ENCODE results near the gene IFITM5.
A peak's percentile ranks its signal among the peaks of the same experiment; 100 is the strongest.

Gene IFITM5

DNA sequence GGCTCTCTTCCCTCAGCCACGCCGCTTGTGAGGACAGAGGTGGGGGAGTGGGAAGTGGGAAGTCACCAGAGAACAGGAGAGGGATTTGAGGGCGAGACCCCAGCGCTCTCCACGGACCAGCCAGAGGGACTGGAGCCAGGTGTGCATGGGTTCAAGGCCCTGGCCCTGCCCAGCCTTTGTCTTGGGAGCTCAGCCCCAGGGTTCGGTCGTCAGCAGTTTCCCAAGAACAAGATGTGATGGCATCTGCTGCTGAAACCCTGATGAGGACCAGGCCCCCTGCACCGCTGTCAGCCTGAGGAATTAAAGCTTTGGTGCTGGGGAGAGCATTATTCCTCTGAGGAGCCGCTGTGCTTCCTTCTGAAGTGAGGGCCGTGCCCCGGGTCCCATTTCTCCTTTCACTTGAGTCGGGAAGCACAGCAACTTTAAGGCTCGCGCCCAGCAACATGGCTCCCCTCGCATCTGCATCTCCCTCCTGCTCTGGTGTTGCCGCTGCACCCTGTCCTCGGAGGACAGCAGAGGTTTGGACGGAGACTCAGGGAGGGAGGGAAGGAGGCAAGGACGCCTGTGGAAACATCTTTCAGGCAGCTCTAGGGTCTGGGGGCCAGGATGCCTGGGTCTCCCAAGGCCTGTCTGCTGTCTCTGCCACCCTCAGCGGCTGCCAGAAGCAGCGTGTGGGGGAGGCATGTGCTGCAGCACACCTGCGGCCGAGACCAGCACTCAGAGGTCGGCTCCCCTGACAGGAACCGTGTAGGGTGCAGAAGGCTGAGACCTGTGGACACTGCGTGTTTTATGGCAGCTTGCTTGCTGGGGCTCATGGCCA lies 3.8 kb downstream of the IFITM5 start:
- DNase-seq (ENCODE audit: low spot score): no peak

DNA sequence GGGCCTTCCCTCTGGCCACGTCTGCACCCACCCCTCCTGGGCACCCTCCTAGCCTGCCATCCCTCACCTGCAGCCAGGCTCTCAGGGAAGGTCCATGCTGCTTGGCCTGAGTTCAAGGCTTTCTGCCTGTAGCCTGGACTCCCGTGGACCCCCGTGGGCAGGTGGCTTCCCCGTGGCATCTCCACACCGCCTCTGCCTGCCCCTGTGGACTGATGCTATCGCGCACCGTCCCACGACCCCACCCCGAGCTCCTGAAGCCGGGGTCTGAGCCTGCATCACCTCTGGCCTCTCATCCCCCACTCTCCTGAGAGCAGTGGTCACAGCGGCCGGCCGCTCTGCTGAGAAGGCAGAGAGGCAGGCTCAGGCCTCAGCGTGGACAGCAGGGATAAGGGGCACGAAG lies 4.5 kb downstream of the IFITM5 start:
- no peak for DNase-seq (ENCODE audit: low spot score)

DNA sequence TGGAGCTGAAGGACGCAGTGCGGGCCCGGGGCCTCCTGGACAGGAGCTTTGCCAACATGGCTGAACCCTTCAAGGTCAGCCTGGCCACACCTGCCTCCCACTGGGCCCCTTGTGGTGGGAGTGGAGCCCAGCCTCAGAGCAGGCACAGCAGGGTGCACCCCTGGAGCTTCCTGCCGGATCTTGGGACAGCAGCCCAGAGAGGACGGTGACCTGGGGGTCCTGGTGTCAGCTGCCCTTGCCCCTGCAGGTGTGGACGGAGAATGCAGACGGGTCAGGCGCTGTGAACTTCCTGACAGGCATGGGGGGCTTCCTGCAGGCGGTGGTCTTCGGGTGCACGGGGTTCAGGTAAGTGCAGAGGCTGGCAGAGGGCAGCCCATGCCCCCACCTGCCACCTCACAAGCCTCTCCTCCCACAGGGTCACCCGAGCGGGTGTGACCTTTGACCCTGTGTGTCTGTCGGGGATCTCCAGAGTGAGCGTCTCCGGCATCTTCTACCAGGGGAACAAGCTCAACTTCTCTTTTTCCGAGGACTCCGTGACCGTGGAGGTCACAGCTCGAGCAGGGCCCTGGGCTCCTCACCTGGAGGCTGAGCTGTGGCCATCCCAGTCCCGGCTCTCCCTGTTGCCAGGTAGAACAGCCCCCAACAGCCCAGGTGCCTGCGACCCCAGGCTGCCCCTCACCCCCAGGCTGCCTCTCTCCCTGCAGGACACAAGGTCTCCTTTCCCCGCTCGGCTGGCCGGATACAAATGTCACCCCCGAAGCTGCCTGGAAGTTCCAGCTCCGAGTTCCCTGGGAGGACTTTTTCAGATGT lies 5.3 kb downstream of the IFITM5 start:
- DNase-seq (ENCODE audit: low spot score): no peak

DNA sequence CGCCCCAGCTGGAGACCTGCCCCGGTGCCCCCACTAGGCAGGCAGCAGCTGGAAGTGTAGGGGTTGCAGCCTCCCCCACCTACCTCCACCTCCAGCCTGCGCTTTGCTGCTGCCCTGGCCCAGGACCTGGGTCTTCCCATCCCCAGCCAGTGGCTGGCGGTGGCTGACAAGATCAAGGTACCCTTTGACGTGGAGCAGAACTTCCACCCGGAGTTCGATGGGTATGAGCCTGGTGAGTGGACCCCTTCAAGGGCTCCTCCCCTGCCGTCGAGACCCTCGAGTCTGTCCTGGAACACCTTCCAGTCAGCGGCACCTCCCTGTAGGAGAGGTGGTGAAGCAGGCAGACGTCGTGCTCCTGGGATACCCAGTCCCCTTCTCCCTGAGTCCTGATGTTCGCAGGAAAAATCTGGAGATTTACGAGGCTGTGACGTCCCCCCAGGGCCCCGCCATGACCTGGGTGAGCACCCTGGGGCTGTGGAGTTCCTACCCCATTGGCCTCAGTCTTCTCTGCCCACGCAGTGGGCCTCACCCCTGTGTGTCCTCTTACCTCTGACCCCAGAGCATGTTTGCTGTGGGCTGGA lies 6.0 kb downstream of the IFITM5 start:
- no peak for DNase-seq (ENCODE audit: low spot score)

DNA sequence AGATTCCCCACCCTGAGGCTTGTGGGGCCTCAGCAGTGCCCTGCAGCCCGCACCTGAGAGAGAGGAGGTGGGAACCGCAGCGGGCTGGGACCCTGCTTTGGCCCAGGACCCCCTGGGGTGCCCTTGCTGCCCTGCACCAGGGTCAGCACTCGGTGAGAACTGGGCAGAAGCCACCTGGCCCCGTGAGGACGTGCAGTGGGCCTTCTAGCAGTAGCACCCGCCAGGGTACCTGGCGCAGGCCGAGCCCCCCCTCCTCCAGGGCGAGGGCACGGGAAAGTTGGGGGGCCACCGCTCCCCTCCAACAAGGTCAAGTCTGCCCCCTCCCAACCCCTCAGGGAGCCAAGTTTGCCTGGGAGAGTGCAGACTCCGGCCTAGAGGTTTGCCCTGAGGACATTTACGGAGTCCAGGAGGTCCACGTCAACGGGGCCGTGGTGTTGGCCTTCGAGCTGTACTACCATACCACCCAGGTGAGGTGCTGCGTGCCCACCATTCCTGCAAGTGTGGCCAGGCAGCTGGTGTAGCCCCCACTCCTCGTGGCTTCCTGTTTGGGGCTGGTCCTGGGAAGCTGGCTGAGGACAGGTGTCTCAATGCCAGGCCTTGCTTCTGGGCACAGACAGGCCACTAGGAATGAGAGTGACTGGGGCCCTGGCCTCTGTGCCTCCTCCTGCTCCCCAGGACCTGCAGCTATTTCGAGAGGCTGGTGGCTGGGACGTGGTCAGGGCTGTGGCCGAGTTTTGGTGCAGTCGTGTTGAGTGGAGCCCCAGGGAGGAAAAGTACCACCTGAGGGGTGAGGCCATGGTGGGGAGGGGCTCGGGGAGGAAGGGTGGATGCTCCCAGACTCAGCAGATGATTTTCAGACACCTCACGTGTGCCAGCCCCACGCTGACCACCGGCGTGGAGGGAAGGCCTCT lies 6.9 kb downstream of the IFITM5 start:
- no peak for DNase-seq (ENCODE audit: low spot score)

DNA sequence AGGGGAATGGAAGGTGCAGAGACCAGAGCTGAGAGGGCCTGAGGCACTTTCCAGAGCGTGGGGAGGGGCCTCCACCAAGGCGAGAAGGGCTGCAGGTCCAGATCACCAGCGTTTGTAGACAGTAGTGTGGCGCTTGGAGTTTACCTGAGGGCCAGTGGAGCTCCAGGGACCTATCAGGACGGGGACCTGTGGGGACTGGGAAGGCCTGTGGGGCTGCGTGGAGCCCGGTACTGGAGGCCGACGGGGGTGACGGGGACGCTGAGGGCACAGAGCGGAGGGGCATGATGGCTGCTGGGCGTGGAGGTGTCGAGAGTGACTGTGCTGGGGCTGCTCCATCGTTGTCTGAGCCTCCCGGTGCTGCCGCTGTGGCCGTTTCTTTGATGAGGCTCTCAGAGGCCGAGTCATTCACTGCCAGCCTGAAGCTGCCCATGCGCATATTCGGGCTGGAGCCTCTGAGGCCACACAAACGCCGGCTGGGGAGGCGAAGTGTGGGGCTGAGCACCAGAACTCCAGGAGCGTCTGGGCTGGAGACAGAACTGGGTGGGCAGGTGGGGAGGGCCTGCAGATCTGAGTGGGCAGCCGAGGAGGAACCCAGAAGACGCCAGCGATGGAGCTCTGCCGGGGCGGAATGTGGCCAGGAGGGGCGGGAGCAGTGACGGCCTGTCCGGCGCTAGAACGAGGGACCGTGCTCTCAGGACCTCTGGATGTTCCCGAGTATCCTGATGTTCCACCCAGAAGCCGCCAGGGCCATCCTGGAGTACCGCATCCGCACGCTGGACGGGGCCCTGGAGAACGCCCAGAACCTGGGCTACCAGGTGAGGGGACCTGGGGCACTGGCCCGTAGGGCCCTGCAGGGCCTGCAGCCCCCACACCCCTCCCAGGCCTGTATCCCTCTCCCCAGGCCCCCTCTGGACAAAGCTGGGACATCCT lies 7.8 kb downstream of the IFITM5 start:
- no peak for DNase-seq (ENCODE audit: low spot score)

DNA sequence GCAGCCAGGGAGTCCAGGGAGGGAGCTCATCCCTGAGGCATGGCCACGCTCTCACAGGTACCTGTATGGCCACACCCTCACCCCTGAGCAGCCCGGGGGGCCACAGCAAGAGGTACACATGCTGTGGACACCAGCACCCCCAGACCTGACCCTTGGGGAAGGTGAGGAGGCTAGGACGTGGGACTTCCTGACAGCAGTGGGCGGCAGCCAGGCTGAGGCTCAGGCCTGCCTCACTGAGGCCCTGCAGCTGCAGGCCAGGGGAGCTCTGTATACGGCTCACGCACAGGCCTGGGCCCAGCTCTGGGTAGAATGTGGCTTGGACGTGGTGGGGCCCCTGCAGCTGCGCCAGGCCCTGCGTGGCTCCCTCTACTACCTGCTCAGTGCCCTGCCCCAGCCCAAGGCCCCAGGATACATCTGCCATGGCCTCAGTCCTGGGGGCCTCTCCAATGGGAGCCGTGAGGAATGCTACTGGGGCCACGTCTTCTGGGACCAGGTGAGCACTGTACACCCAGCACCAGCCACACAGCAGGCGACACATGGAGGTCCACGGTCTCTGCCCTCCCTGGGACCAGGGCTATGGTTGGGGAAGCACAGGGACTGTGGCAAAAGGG lies 8.6 kb downstream of the IFITM5 start:
- no peak for DNase-seq (ENCODE audit: low spot score)

DNA sequence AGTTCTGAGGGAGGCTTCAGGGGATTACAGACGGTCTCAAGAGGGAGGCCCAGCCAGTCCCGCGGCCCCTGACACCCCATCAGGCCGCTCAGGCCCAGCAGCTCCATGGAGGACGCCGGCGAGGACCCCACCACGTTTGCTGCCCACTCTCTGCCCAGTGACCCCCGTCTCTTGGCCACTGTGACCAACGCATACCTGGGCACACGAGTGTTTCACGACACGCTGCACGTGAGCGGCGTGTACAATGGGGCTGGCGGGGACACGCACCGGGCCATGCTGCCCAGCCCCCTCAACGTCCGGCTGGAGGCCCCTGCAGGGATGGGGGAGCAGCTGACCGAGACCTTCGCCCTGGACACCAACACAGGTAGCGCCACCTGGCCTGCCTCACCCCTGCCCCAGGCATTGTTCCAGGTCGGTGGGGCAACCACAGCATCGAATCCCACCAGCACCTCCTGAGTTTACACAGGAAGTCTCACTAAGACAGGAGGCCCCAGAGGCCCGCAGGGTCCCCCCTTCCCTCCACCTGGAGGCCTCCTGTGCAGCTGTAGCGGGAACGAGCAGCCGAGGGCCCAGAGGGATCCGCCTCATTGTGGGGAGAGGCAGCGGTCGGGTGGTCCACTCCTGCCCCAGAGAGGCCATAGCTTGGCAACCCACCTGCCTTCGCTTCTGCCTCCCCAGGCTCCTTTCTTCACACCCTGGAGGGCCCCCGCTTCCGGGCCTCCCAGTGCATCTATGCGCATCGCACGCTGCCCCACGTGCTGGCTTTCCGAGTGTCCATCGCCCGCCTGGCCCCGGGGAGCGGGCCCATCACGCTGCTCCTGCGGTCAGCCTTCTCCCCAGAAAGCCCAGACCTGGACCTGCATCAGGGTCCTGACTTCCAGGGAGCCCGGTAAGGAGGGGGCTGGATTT lies 9.4 kb downstream of the IFITM5 start:
- DNase-seq (ENCODE audit: low spot score): no peak

DNA sequence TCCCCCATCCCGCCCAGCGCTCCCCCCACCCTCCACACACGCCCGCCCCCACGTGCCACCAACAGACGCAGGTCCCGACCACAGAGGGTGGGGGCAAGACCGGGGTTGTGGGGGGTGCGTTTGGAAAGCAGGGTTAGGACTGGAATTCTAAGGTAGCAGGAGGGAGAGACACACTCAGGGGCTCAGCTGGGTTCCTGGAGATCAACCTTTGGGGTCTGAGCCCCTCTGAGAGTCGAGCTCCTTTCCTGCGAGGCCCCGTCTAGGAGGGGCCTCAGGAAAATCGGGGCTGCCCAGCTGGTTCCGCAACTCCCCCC lies 10.0 kb downstream of the IFITM5 start:
- no peak for DNase-seq (ENCODE audit: low spot score)

DNA sequence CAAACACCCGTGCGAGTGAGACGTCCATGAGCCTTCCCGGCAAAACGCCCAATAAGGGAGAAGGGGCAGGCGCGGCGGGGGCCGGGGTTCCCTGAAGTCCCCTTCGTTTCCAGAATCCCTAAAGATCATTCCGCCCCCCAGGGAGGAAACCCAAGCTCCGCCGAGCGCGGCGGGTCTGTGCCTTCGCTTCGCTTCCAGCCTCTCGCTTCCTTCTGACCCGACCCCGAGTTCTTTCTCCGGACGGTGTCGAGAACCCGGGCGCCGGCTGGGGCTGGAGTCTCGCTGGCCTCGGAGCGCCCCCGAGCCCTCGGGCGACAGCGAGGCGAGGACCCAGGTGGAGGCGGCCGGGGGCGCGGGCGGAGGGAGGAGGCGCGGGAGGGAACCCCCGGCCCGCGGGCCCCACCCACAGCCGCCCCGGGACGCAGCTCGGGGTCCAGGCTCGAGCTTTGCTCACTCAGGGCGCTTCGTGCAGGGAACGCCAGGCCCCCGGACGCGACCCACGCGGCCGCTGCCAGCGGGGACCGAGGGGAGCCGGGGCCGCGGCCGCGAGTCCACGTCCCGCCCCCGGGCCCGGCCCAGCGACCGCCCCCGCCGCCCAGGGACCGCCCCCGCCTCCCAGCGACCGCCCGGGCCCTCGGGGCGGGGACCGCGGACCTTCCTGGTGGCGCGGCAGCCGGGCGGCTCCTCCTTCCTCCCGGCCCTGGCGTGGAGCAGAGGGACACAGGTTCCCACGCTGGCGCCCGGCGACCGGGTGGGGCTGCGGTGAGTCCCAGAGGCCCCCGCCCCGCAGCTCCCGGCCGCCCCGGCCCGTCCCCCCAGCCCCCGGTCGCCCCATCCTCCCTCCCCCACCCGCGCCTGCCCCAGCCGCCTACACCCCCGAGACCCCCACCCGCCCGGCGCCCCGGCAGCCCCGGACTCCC lies 10.6 kb downstream of the IFITM5 start, which contains the start of gene PGGHG:
TSS of gene PGGHG (plus strand) at position 649 of the 920 bp plus-strand sequence. CDS start 691 bp downstream, outside the sequence.
- peak; percentile 59 for DNase-seq (ENCODE audit: low spot score)

DNA sequence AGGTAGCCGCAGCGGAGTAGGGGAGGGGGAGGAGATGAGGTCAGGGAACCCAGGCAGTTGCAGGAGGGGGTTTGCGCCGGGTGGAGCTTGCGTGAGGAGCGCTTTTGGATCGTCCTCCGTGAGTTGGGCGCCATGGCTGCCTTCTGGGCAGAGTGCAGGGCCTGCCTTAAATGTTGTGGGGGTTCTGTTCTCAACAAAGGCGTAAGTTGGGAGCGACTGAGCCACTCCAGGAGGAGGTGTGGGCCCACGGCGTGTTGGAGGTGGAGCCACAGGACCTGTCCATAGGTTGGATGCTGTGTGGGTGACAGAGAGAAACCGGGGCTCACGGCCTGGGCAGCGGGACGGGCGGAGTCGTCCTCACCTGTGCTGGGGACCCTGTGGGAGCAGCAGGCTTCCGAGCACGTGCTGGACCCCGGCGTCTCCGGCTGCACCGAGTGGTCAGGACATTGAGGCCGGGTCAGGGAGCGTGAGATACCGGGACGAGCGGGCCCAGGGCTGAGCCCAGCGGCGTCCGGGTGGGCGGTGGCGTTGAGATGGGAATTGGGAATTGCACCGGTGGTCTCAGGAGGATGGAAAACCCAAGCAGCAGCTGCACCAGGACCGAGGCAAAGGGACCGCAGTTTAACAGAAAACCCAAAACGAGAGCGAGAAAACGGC lies 11.4 kb downstream of the IFITM5 start:
- peak; percentile 71 for DNase-seq (ENCODE audit: low spot score)

DNA sequence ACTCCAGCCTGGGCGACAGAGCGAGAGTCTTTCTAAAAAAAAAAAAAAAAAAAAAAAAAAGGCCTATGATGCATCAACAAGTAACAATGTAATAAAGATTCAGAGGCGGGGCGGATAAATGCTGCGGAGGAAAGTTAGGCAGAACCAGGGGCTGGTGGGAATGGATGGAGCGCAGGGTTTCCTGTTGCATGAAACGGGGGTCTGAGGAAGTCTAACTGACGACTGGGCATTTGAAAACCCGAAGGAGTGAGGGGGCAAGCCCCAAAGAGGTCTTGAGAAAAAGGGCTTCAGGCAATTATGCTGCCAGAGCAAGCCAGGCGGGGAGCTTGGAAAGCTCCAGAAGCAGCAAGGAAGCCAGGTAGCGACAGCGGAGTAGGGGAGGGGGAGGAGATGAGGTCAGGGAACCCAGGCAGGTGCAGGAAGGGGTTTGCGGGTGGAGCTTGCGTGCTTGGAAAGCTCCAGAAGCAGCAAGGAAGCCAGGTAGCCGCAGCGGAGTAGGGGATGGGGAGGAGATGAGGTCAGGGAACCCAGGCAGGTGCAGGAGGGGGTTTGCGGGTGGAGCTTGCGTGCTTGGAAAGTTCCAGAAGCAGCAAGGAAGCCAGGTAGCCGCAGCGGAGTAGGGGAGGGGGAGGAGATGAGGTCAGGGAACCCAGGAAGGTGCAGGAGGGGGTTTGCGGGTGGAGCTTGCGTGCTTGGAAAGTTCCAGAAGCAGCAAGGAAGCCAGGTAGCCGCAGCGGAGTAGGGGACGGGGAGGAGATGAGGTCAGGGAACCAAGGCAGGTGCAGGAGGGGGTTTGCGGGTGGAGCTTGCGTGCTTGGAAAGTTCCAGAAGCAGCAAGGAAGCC lies 12.1 kb downstream of the IFITM5 start:
- DNase-seq (ENCODE audit: low spot score): peak; percentile 83

DNA sequence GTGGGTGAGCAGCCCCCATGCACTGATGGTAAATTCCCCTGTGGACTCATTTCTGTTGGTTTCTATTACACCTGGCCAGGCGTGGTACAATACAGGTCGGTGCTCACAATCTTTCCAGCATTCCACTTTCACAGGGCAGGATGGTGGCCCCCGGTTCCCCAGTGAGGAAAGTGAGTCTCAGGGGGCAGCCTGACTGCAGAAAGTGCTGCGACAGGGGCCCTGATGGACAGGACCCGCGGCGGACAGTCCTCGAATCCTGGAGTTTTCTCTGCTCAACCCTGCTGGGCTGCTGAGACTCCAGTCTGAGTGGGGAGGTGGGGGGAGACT lies 13.5 kb downstream of the IFITM5 start:
- DNase-seq (ENCODE audit: low spot score): no peak

DNA sequence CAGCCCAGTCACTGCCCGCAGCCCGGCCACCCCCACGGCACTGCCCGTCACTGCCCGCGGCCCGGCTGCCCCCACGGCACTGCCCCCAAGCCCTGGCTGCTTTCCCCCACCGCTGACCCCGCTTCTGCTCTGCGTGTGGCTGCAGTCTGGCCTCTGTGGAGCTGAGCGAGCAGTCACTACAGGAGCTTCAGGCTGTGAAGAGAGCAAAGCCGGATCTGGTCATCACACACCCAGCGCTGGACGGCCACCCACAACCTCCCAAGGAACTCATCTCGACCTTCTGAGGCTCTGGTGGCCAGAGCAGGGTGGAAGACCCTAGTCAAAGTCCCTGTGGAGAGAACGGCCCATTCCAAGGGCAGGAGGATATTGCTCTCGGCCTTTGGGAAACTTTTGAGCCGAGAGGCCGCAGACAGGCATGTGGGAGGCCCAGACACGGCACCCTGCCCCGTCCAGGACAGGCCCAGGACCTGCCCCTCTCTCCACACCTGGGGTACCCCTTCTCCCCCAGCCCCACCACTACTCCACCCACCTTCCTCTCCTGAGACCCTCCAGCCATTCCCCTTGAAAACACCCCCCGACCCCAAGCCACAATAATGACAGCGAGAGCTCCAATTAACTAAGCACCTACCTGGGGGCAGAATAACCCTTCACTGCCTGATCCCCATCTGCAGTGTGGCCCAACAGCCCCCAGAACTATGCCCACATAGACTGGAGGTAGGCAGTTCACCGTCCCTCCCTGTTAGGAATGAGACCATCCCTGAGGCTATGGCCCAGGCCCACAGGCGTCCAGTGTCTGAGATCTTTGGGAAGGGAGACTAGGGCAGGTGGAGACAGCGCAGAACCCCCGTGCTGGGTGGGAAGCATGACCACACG lies 14.1 kb downstream of the IFITM5 start:
- no peak for DNase-seq (ENCODE audit: low spot score)

DNA sequence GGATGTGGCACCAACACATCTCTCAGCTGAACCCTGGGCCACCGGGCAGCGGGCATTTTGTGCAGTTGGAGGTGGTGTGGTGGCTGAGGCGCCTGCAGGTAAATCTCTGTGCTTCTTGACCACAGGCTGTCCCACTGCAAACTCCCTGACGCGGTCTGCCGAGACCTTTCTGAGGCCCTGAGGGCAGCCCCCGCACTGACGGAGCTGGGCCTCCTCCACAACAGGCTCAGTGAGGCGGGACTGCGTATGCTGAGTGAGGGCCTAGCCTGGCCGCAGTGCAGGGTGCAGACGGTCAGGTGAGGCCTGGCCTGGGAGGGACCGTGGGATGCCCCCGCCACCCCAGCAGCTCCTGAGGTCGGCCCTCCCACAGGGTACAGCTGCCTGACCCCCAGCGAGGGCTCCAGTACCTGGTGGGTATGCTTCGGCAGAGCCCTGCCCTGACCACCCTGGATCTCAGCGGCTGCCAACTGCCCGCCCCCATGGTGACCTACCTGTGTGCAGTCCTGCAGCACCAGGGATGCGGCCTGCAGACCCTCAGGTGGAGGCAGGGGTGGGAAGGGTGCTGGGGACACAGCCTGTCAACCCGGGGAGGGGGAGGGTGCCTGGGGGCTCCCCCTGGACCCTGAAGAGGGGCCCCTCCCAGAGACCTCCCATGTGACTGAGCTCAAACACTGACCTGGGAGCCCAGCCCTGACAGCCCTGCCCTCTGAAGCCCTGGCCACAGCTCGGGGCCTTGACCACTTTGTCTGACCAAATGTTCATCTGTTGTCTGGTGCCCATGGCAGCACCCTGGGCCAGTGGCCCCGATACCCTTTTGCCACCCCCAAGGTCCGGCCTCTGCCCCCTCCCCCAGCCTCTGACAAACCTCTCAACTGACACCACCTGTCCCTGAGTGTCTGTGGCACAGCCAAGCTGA lies 15.0 kb downstream of the IFITM5 start:
- no peak for DNase-seq (ENCODE audit: low spot score)

Measured in CD4-positive, alpha-beta T cell treated with Interleukin-6 at 100 ng/mL for 8 hours (primary cell).